GOT3 (cell line): ENCODE data around the gene RGS6.

Source experiments
- DNase-seq: peaks from one replicate; lab custom pipeline; 2025; ENCODE audit warnings: mixed read lengths; lab: John Stamatoyannopoulos, UW

RGS6 gene

DNA sequence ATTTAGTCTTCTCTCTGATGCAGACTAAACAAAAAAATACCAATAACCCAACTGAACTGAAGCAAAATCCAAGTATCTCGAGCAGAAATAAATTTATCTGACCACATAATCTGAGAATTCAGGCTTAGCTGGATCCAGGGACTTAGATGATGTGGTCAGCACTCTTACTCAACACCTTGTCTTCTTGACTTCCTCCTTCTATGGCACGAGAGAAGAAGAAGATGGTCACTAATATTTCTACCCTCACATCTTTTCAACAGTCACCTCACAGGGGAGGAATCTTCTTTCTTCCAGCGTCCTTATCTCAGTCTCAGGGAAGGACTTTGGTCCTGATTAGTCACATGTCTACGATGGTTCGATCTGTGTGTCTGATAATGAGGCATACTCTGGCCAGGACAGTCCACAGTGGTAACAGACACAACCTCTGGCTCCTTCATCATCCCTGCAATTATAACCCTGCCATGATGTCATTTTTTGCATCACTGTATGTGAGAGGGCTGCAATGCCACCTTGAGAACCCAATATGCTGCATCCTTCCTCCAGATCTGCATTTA, 15.8 kb downstream of the RGS6 start:
- no peak for DNase-seq

GRCh38 chr14:71952381-71953363, 20.4 kb downstream of the RGS6 start:
- DNase-seq = no peak

DNA sequence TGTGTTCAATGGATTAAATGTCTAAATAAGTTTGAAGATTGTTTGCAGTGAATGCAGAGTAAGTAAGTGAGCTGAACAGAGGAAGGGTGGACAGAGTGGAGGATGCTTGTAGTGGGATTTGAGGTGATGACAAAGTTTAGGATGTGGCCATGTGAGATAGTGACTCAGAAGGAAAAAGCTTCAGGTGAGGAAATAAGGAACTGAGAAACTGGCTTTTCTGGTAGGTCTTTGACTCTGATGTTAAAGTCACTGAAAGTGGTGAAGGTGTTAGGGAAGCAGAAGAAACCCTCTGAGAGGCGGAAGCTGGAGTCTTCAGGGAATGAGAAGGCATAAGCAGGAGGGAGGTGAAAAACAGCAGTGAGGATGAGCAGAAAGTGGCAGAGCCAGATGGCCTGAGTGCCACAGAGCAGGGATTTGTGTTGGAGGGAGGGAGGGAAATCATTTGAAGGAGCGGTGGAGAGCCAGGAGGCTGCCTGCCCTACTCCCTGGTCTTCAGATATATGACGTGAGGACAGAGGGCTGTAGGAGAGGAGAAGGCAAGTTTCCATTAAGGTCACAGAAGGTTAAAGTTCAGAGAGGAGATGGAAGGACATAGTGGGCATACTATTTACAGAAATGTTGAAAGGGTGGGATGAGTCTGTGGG, 24.8 kb downstream of the RGS6 start:
- DNase-seq = no peak

DNA sequence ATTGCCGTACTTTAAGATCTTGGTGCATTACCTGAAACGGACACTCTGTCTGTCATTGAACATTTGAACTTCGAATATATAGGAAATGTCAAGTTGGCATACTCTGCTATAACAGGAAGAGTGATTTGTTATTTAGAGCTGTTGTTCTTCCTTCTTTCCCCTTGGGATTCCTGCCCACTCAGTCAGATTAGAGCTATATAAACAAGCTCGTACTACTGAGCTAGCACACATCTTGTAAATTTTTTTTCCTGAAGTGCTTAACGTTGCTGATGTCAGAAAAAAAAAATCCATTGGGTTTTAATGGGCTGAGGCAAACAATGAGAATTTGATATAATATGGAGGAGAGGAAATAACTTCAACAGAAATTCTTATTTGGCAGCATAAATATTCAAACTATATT, 26.8 kb downstream of the RGS6 start:
- DNase-seq = no peak

DNA sequence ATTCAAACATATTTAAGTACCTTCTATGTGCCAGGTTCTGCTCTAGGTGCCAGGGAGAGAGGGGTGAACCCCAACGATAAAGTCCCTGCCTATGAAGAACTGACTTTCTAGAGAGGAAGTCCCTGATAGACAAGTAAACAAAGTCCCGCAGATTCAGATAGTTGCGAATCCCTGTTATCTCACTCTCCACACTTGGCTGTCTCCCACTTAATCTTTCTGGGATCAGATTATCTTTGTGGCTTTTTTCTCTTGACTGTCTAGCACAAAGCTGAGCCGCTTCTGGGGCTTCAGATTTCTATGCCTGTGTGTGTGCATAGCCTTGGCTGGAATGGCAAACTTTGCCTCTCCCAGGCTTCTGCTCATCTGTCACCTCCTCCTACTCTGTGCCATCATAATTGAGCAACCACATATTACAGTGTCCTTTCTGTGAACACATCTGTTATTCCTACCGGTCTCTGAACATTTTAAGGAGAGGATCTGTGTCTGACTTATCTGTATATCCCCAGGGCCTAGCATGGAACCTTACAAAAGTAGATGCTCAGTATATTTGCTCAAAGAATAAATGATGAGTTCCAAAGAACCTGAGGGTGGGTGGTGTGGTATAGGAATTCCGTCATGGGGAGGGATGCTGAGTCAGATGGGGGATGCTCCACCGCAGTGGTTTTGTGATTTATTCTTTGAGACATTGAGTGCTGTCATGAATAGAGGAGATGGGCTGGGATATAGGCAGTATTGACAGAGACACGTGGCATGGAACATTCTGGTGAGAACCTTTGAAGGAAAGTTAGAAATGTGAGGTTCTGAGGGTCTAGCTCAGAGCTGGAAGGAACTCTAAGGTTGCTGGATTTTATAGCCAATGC, 28.5 kb downstream of the RGS6 start:
- no peak for DNase-seq

GRCh38 chr14:71961972-71962371, 29.7 kb downstream of the RGS6 start:
- DNase-seq = no peak

DNA sequence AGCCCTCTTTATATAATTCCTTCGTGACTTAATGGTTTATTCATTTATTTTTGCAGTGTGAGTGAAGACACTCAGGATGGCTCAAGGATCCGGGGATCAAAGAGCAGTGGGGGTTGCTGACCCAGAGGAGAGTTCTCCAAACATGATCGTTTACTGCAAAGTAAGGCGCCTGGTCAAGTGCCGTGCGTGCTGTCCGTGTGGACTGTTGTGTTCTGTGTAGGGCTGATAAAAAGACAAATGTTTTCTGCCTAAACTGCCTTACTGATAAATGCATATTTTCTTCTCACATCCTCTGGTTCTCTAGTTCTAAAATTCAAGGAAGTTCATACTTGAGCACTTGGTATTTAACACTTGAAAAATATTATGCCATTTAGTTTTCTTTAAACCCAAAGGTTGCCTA, 32.5 kb downstream of the RGS6 start:
- DNase-seq = no peak

GRCh38 chr14:71966528-71966927, 34.3 kb downstream of the RGS6 start:
- DNase-seq = no peak

DNA sequence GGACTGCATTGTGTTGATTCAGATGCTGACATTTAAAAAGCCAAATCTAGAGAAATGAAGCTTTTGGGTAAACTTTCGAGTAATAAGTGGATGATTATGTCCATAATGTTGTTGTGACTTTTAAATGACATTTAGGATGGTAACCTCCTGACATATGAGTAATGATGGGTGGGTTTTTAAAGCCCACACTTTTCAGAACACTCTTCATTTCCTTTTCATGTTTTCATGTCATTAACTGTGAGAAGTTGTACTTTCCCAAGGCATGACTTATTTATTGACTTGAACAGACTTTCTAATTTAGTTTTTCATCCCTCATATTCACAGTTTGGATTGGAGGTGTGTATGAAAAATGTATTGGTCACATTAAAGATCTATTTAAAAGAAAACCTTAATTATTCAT, 35.5 kb downstream of the RGS6 start:
- no peak for DNase-seq

DNA sequence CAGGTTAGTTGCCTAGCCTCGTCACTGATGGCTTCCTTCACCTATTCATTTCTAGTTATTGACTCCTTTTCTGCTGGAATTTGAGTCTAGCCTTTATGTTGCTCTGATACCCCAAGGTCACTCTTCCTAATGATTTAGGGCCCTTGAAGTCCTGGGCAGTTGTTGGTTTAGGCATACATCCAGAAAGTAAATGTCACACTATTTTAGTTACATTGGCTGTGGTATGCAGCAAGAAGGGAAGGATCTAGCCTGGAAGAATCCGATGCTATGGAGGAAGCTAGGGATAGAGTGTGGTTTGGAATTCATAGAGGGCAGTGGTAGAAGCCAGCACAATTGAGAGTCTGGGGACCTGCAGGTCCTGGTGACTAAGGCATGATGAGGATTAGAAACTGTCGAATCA, 38.0 kb downstream of the RGS6 start:
- DNase-seq = no peak

GRCh38 chr14:71985538-71986189, 53.4 kb downstream of the RGS6 start:
- DNase-seq = no peak

DNA sequence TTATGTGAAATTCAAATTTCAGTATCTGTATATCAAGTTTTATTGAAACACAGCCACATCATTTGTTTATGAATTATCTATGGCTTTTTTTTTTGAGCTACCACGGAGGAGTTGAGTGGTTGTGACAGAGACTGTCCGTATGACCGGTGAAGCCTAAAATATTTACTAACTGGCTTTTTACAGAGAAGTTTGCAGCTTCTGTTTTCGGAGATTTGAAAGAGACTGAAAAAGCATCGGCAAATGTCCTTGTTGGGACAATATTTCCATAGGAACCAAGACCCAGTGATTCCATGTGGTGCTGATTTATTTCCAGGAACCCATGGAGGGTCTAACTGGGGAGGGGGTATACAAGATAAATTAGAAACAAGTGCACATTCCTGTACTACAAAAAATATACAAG, 56.2 kb downstream of the RGS6 start:
- DNase-seq = no peak

DNA sequence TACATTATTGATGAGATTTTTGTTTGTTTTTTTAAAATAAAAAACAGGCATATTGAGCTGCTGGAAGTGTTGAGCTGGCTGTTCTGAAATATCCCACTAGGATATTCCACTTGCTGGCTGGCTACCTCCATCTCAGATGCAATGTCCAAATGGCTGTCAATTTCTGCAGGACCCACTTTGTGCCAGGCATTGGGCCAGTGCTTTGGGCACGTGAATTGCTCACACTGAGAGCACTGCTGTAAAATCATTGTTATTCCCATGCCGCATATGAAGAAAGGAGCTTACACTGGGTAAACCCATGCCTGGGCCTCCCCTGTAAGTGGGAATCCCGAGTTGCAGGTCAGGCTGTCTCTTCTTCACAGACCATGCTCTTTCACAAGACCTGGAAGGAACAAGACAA, 56.7 kb downstream of the RGS6 start:
- no peak for DNase-seq

- DNase-seq = no peak
Observed at GRCh38 chr14:71994416-71994815, 62.2 kb downstream of the RGS6 start.

GRCh38 chr14:71995741-71996140, 63.5 kb downstream of the RGS6 start:
- DNase-seq = no peak

- no peak for DNase-seq
Observed at GRCh38 chr14:71996610-71997009, 64.4 kb downstream of the RGS6 start.

GRCh38 chr14:72000907-72001306, 68.7 kb downstream of the RGS6 start:
- DNase-seq = no peak

- DNase-seq = no peak
Observed at GRCh38 chr14:72002731-72003130, 70.5 kb downstream of the RGS6 start.

GRCh38 chr14:72008666-72009065, 76.4 kb downstream of the RGS6 start:
- DNase-seq = no peak

DNA sequence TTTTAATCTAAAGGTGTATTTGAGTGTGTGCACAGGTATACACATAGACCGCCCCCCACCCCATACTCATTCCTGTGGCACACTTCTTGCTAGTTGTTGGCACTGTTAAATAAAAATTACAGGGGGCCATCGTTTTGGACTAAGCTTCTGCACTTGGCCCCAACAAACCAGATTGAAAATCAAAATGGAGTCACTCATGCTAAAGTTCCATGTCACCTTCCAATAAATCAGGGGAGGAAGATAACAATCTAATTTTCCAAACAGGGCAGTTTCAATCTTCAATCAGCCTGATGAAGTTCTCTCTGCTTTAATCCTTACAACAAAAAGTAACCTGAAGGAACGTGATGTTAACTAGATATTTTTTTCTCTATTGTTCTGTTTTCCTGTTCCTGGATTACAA, 78.2 kb downstream of the RGS6 start:
- no peak for DNase-seq

GRCh38 chr14:72013721-72014345, 81.6 kb downstream of the RGS6 start:
- no peak for DNase-seq
